GM23338 (cell line): ENCODE results near the gene ABCB11. TPM values are rescaled to one million over a fixed set of nuclear protein-coding genes. Genes with fewer than 3 reads are reported as not detected.

Experiments used
- ATAC-seq: fragments of 200-7000 bp; cut with Tn5 transposase; 3 replicates; pipeline ENCODE4 v1.9.1; 2020
- DNase-seq: peaks from one replicate; pipeline ENCODE4 v3.0.0-alpha.2; 2015; ENCODE audit warnings: low spot score
- H2AFZ ChIP-seq: fragments of 200-600 bp; sonication (generic); 2 replicates; pipeline ENCODE4 v1.8.0; 2016; ENCODE audit warnings: antibody characterized with exemption, mild to moderate bottlenecking, moderate library complexity
- H3F3A ChIP-seq: fragments of 200-600 bp; sonication (generic); replicated peaks from 2 replicates; pipeline ENCODE4 v1.8.0; 2017; ENCODE audit warnings: antibody characterized with exemption, mixed run types, low read depth
- H3K27ac ChIP-seq: fragments of 200-600 bp; sonication (generic); 2 replicates; pipeline ENCODE4 v1.6.1; 2016; ENCODE audit warnings: low read depth
- H3K27me3 ChIP-seq: fragments of 200-600 bp; sonication (generic); 2 replicates; pipeline ENCODE4 v1.8.0; 2016; ENCODE audit warnings: mild to moderate bottlenecking, mixed run types, moderate library complexity; ENCODE audit not compliant: insufficient read depth
- H3K36me3 ChIP-seq: fragments of 200-600 bp; sonication (generic); 2 replicates; pipeline ENCODE4 v1.8.0; 2016; ENCODE audit warnings: mild to moderate bottlenecking; ENCODE audit not compliant: insufficient read depth
- H3K4me1 ChIP-seq: fragments of 200-600 bp; sonication (generic); 2 replicates; pipeline ENCODE4 v1.8.0; 2016; ENCODE audit warnings: mild to moderate bottlenecking, moderate library complexity; ENCODE audit not compliant: insufficient read depth
- H3K4me2 ChIP-seq: fragments of 200-600 bp; sonication (generic); 2 replicates; pipeline ENCODE4 v1.7.1; 2017; ENCODE audit warnings: mixed run types
- H3K4me3 ChIP-seq: fragments of 200-600 bp; sonication (generic); 2 replicates; pipeline ENCODE4 v1.6.1; 2016; ENCODE audit warnings: mixed run types
- H3K79me2 ChIP-seq: fragments of 200-600 bp; sonication (generic); replicated peaks from 2 replicates; pipeline ENCODE4 v1.8.0; 2017; ENCODE audit warnings: mild to moderate bottlenecking; ENCODE audit not compliant: insufficient read depth
- H3K9me2 ChIP-seq: fragments of 200-600 bp; sonication (generic); 2 replicates; pipeline ENCODE4 v1.8.0; 2017; ENCODE audit not compliant: insufficient read depth
- H4K20me1 ChIP-seq: fragments of 200-600 bp; sonication (generic); replicated peaks from 2 replicates; pipeline ENCODE4 v1.8.0; 2017; ENCODE audit warnings: mild to moderate bottlenecking; ENCODE audit not compliant: insufficient read depth
- H3K27ac Mint-ChIP-seq: 2 replicates; pipeline ENCODE4 v1.8.0; 2020; ENCODE audit warnings: inconsistent platforms, mild to moderate bottlenecking, moderate library complexity, mixed read lengths
- H3K27me3 Mint-ChIP-seq: 3 replicates; pipeline ENCODE4 v1.8.0; 2022; ENCODE audit warnings: low read depth, mild to moderate bottlenecking, moderate library complexity, mixed read lengths, inconsistent platforms; ENCODE audit not compliant: insufficient read depth, poor library complexity
- H3K36me3 Mint-ChIP-seq: 3 replicates; pipeline ENCODE4 v1.8.0; 2021; ENCODE audit warnings: low read depth, mild to moderate bottlenecking, inconsistent platforms, moderate library complexity, mixed read lengths
- H3K4me1 Mint-ChIP-seq: 3 replicates; pipeline ENCODE4 v1.8.0; 2020; ENCODE audit warnings: mild to moderate bottlenecking, inconsistent platforms, mixed read lengths
- H3K4me3 Mint-ChIP-seq: 3 replicates; pipeline ENCODE4 v1.8.0; 2021; ENCODE audit warnings: moderate library complexity, mild to moderate bottlenecking, inconsistent platforms, mixed read lengths
- H3K9me3 Mint-ChIP-seq: 3 replicates; pipeline ENCODE4 v1.8.0; 2020; ENCODE audit warnings: moderate library complexity, mild to moderate bottlenecking, inconsistent platforms, mixed read lengths
- CREB1 ChIP-seq: fragments of 250-450 bp; sonication (Bioruptor Pico); IDR thresholded peaks from 2 replicates; pipeline ENCODE4 v1.5.0; 2020; ENCODE audit warnings: low read depth, mild to moderate bottlenecking, moderate library complexity
- EZH2 ChIP-seq: fragments of 200-600 bp; sonication (generic); IDR thresholded peaks from one replicate; pipeline ENCODE4 v1.8.0; 2017; ENCODE audit warnings: antibody characterized with exemption, mild to moderate bottlenecking, low read depth; ENCODE audit not compliant: unreplicated experiment
- EZH2phosphoT487 ChIP-seq: fragments of 200-600 bp; sonication (generic); IDR thresholded peaks from one replicate; pipeline ENCODE4 v1.8.1; 2018; ENCODE audit warnings: antibody characterized with exemption; ENCODE audit not compliant: unreplicated experiment
- JUNB ChIP-seq: IDR thresholded peaks from one replicate; pipeline ENCODE4 v1.6.1; 2016; ENCODE audit warnings: antibody characterized with exemption; ENCODE audit not compliant: unreplicated experiment
- NANOG ChIP-seq: IDR thresholded peaks from 2 replicates; pipeline ENCODE4 v1.6.1; 2016; ENCODE audit warnings: antibody characterized with exemption, borderline replicate concordance
- POLR2AphosphoS5 ChIP-seq: IDR thresholded peaks from 2 replicates; pipeline ENCODE4 v1.6.1; 2016; ENCODE audit warnings: antibody characterized with exemption, low read depth
- STAT1 ChIP-seq: IDR thresholded peaks from one replicate; pipeline ENCODE4 v1.6.1; 2016; ENCODE audit warnings: antibody characterized with exemption; ENCODE audit not compliant: unreplicated experiment
- ZNF114 ChIP-seq: fragments of 250-450 bp; sonication (Bioruptor Pico); IDR thresholded peaks from 2 replicates; pipeline ENCODE4 v1.5.0; 2020; ENCODE audit warnings: mild to moderate bottlenecking, moderate library complexity
- ZNF331 ChIP-seq: fragments of 250-450 bp; sonication (Bioruptor Pico); IDR thresholded peaks from 2 replicates; pipeline ENCODE4 v1.5.0; 2020; ENCODE audit warnings: low read depth, mild to moderate bottlenecking, moderate library complexity
- polyA plus RNA-seq: library from polyadenylated mRNA; unstranded; fragments of >200 nt; fragmentation: Nextera tagmentation; extraction: Ambion mirVana; gene quantifications from 2 replicates; pipeline ENCODE4 v1.2.1, GENCODE V29; 2016
- total RNA-seq: library from RNA; depleted of rRNA; stranded (reverse); fragments of >200 nt; shearing (Covaris generic); gene quantifications from 2 replicates; pipeline ENCODE4 v1.2.3, GENCODE V29; 2014
- TF ChIP-seq, protein P1 (sequence below): IDR thresholded peaks from 2 replicates; pipeline ENCODE4 v1.6.1; 2016; ENCODE audit warnings: antibody characterized with exemption
- TF ChIP-seq, protein P2 (sequence below): fragments of 250-450 bp; sonication (Bioruptor Pico); IDR thresholded peaks from 2 replicates; pipeline ENCODE4 v1.5.0; 2020; ENCODE audit warnings: mild to moderate bottlenecking, moderate library complexity
- TF ChIP-seq, protein P3 (sequence below): IDR thresholded peaks from one replicate; pipeline ENCODE4 v1.6.1; 2018; ENCODE audit warnings: antibody characterized with exemption; ENCODE audit not compliant: unreplicated experiment
- TF ChIP-seq, protein P4 (sequence below), 2 experiments: fragments of 200-600 bp in 1 of 2; sonication (generic) in 1 of 2; conservative IDR thresholded peaks; 2 replicates each; pipeline versions ENCODE4 v1.5.1 to v1.6.1; 2016 to 2017; ENCODE audit warnings: antibody characterized with exemption in 2 of 2, low read depth in 2 of 2, mild to moderate bottlenecking in 2 of 2, moderate library complexity in 1 of 2

Gene ABCB11
- total and polyA plus RNA-seq, 2 experiments from 2014 or later: not detected

DNA sequence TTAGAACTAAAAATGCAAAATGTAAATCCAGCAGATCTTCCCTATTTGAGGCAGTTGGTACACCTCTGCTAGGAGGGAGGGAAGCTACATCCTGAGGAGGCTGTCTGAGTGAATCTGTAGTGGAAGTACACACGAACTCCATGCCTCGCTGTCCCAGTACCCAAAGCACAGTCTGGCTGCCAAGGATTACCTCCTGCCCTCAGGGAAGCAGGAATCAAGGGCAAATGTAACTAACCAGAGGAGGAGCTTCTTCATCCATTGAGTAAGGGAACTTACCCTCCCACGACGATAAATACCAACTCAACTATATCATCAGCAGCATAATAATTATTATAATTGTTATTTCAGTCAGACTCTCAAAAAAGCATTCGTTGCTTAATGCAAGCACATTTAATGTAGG, 40.3 kb upstream of the ABCB11 start:
- Histone ChIP-seq H4K20me1 (no peaks in the 10 kb centered on the region), H3K4me2 (no peak overlapping the region), H3K36me3 (no peaks in the 10 kb centered on the region), H3K79me2 (no peaks in the 10 kb centered on the region), H3K4me1 (no peaks in the 10 kb centered on the region), H3K4me3 (no peak overlapping the region), H3K27me3 (no peaks in the 10 kb centered on the region), H2AFZ (no peak overlapping the region), H3K9me2 (0 out of 2 replicates have a peak, but pooled peaks cover 4% of the 10 kb centered on the region), H3F3A (no peaks in the 10 kb centered on the region), H3K27ac (no peak overlapping the region)
- Mint-ChIP-seq H3K4me1 (no peaks in the 10 kb centered on the region), H3K27me3 (no peaks in the 10 kb centered on the region), H3K9me3 (no peaks in the 10 kb centered on the region; the same call in 2 of the 3 replicates), H3K4me3 (no peak overlapping the region), H3K27ac (no peak overlapping the region), H3K36me3 (no peaks in the 10 kb centered on the region)
- DNase-seq: no peak
- TF ChIP-seq EZH2 (no peak), NANOG (no peak), ZNF114 (CRISPR knock-in tag) (no peak), STAT1 (no peak), CREB1 (no peak), JUNB (no peak), ZNF331 (CRISPR knock-in tag) (no peak), POLR2AphosphoS5 (no peak), EZH2phosphoT487 (no peak)
- TF ChIP-seq, protein P1, sequence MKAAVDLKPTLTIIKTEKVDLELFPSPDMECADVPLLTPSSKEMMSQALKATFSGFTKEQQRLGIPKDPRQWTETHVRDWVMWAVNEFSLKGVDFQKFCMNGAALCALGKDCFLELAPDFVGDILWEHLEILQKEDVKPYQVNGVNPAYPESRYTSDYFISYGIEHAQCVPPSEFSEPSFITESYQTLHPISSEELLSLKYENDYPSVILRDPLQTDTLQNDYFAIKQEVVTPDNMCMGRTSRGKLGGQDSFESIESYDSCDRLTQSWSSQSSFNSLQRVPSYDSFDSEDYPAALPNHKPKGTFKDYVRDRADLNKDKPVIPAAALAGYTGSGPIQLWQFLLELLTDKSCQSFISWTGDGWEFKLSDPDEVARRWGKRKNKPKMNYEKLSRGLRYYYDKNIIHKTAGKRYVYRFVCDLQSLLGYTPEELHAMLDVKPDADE: no peak
- TF ChIP-seq, protein P2, sequence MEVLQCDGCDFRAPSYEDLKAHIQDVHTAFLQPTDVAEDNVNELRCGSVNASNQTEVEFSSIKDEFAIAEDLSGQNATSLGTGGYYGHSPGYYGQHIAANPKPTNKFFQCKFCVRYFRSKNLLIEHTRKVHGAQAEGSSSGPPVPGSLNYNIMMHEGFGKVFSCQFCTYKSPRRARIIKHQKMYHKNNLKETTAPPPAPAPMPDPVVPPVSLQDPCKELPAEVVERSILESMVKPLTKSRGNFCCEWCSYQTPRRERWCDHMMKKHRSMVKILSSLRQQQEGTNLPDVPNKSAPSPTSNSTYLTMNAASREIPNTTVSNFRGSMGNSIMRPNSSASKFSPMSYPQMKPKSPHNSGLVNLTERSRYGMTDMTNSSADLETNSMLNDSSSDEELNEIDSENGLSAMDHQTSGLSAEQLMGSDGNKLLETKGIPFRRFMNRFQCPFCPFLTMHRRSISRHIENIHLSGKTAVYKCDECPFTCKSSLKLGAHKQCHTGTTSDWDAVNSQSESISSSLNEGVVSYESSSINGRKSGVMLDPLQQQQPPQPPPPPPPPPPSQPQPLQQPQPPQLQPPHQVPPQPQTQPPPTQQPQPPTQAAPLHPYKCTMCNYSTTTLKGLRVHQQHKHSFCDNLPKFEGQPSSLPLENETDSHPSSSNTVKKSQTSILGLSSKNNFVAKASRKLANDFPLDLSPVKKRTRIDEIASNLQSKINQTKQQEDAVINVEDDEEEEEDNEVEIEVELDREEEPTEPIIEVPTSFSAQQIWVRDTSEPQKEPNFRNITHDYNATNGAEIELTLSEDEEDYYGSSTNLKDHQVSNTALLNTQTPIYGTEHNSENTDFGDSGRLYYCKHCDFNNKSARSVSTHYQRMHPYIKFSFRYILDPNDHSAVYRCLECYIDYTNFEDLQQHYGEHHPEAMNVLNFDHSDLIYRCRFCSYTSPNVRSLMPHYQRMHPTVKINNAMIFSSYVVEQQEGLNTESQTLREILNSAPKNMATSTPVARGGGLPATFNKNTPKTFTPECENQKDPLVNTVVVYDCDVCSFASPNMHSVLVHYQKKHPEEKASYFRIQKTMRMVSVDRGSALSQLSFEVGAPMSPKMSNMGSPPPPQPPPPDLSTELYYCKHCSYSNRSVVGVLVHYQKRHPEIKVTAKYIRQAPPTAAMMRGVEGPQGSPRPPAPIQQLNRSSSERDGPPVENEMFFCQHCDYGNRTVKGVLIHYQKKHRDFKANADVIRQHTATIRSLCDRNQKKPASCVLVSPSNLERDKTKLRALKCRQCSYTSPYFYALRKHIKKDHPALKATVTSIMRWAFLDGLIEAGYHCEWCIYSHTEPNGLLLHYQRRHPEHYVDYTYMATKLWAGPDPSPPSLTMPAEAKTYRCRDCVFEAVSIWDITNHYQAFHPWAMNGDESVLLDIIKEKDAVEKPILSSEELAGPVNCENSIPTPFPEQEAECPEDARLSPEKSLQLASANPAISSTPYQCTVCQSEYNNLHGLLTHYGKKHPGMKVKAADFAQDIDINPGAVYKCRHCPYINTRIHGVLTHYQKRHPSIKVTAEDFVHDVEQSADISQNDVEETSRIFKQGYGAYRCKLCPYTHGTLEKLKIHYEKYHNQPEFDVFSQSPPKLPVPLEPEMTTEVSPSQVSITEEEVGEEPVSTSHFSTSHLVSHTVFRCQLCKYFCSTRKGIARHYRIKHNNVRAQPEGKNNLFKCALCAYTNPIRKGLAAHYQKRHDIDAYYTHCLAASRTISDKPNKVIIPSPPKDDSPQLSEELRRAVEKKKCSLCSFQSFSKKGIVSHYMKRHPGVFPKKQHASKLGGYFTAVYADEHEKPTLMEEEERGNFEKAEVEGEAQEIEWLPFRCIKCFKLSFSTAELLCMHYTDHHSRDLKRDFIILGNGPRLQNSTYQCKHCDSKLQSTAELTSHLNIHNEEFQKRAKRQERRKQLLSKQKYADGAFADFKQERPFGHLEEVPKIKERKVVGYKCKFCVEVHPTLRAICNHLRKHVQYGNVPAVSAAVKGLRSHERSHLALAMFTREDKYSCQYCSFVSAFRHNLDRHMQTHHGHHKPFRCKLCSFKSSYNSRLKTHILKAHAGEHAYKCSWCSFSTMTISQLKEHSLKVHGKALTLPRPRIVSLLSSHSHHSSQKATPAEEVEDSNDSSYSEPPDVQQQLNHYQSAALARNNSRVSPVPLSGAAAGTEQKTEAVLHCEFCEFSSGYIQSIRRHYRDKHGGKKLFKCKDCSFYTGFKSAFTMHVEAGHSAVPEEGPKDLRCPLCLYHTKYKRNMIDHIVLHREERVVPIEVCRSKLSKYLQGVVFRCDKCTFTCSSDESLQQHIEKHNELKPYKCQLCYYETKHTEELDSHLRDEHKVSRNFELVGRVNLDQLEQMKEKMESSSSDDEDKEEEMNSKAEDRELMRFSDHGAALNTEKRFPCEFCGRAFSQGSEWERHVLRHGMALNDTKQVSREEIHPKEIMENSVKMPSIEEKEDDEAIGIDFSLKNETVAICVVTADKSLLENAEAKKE: no peak
- TF ChIP-seq, protein P3, sequence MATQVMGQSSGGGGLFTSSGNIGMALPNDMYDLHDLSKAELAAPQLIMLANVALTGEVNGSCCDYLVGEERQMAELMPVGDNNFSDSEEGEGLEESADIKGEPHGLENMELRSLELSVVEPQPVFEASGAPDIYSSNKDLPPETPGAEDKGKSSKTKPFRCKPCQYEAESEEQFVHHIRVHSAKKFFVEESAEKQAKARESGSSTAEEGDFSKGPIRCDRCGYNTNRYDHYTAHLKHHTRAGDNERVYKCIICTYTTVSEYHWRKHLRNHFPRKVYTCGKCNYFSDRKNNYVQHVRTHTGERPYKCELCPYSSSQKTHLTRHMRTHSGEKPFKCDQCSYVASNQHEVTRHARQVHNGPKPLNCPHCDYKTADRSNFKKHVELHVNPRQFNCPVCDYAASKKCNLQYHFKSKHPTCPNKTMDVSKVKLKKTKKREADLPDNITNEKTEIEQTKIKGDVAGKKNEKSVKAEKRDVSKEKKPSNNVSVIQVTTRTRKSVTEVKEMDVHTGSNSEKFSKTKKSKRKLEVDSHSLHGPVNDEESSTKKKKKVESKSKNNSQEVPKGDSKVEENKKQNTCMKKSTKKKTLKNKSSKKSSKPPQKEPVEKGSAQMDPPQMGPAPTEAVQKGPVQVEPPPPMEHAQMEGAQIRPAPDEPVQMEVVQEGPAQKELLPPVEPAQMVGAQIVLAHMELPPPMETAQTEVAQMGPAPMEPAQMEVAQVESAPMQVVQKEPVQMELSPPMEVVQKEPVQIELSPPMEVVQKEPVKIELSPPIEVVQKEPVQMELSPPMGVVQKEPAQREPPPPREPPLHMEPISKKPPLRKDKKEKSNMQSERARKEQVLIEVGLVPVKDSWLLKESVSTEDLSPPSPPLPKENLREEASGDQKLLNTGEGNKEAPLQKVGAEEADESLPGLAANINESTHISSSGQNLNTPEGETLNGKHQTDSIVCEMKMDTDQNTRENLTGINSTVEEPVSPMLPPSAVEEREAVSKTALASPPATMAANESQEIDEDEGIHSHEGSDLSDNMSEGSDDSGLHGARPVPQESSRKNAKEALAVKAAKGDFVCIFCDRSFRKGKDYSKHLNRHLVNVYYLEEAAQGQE: no peak
- TF ChIP-seq, protein P4, sequence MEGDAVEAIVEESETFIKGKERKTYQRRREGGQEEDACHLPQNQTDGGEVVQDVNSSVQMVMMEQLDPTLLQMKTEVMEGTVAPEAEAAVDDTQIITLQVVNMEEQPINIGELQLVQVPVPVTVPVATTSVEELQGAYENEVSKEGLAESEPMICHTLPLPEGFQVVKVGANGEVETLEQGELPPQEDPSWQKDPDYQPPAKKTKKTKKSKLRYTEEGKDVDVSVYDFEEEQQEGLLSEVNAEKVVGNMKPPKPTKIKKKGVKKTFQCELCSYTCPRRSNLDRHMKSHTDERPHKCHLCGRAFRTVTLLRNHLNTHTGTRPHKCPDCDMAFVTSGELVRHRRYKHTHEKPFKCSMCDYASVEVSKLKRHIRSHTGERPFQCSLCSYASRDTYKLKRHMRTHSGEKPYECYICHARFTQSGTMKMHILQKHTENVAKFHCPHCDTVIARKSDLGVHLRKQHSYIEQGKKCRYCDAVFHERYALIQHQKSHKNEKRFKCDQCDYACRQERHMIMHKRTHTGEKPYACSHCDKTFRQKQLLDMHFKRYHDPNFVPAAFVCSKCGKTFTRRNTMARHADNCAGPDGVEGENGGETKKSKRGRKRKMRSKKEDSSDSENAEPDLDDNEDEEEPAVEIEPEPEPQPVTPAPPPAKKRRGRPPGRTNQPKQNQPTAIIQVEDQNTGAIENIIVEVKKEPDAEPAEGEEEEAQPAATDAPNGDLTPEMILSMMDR (conservative IDR thresholded peaks at IDR 0.05; ENCODE audit: low read depth in 2 of 2): no peak
- ATAC-seq: no peak
